AG20443 (cell line): ENCODE measurements around the gene EIF4B.
A peak's percentile ranks its signal among the peaks of the same experiment; 100 is the strongest.
"Not testable (repeated sequence)": the region's sequence is repeated elsewhere in the genome, so short reads cannot be mapped to it uniquely, and the experiment has no call there.

Source experiments
- DNase-seq: peaks from one replicate; pipeline ENCODE4 v3.0.0; 2012; ENCODE audit warnings: low spot score, mixed read lengths

Gene EIF4B, protein sequence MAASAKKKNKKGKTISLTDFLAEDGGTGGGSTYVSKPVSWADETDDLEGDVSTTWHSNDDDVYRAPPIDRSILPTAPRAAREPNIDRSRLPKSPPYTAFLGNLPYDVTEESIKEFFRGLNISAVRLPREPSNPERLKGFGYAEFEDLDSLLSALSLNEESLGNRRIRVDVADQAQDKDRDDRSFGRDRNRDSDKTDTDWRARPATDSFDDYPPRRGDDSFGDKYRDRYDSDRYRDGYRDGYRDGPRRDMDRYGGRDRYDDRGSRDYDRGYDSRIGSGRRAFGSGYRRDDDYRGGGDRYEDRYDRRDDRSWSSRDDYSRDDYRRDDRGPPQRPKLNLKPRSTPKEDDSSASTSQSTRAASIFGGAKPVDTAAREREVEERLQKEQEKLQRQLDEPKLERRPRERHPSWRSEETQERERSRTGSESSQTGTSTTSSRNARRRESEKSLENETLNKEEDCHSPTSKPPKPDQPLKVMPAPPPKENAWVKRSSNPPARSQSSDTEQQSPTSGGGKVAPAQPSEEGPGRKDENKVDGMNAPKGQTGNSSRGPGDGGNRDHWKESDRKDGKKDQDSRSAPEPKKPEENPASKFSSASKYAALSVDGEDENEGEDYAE

DNA sequence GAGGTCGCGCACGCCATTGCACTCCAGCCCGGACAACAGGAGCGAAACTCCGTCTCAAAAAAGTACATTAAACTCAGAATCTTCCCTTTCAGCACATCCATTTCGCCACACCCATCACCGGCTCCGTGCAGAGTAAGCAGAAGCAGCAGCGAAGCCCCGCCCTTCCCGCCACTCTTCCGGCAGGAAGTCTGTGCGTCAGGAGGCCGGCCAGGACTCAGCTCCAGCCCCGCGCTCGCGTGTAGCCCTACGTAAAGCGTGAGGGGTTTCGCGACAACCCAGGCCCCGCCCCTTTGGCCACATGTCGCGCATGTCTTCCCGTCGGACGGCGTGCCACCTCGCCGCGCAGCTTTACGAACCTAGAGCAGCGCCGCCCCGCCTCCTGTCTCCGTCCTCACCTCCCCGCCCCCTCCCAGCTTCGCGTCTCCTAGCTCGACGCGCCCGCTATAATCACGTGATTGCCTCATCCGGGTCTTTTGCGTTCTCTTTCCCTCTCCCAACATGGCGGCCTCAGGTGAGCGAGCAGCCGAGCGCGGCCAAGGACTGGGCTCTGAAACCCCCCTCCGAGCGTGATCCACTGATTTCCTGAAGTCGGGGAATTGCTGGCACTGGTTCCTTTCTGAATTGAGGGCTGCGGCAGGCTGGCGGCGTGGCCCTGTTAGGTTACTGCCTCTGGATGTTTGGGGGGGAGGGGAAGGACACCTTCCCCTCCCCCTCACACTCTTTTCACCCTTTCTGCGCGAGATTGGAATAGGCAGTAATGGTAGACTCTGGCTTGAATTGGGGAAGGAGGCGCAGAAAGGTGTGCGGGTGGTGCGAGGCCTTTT lies at the start of gene EIF4B:
EIF4B (plus strand) TSS at position 471 of the 824 bp plus-strand sequence; CDS start at position 499, 28 bp downstream.
- peak; percentile 99 for DNase-seq

DNA sequence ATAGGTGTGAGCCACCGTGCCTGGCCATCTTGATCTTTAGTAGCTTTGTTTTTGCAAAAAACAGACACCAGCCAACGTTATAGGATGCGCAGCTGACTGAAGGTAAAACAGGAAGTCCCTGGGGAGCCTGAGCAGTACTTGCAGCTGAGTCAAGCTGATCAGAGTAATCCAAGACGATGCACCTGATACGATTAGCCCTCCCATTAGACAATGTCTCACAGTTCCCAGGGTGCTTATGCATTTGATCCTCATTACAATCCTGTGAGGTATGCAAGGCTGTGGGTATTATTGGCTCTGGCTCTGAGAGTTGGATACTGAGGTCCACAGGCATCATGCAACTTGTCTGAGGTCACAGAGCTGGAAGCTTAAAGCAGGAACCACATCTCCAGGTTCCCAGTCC lies 49.3 kb upstream of the EIF4B start:
- DNase-seq, result no peak

DNA sequence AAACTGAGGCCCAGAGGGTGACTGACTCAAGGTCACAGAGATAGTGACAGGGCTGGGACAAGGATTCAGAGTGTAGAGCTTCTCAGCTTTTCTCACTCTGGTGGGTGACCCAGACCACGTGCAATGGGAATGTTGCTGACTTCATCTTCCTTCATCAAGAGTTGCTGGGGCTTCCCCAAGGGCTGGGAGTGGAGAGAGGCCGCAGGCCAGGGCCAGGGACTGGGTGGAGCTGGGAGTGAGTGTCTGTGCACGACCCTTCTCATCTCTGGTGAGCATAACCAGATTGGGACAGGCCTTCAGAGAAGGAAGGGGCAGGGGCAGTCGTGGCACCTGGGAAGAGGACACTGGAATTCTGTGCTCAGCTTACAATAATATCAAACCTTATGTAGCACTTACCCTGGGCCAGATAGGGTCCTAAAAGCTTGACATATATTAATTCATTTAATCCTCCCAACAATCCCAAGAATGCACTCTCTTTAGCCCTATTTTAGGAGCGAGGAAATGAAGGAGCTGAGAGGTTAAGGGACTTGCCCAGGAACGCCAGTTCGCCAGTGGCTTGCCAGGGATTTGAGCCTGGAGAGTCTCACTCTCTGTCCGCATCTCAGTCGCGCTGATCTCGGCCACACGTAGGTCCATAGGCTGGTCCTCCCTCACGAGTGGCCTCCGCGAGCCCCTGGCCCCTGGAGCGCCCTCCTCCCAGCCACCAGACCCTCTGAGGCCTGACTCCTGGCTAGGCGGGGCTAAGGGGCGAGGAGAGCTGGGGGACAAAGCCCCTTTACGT lies 41.5 kb upstream of the EIF4B start:
- peak; percentile 8 for DNase-seq

DNA sequence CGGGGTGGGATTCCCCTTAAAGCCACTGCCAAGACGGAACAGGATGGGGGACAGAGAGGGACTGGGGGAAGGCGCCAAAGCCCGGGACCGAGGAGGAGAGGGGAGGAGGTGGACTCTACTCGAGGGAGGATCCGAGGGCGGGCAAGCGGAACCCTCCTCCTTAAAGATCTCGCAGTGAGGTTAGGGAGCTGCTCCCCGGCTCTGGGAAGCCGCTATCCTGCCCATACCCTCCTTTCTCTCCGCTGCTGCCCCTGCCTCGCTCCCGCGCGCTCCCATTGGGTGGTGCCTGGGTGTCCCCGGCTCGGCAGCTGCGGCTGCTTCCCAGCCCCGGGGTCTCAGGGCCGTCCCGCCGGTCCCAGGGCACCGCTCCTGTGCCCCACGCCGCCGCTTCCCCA lies 40.9 kb upstream of the EIF4B start:
- DNase-seq, result peak; percentile 70

DNA sequence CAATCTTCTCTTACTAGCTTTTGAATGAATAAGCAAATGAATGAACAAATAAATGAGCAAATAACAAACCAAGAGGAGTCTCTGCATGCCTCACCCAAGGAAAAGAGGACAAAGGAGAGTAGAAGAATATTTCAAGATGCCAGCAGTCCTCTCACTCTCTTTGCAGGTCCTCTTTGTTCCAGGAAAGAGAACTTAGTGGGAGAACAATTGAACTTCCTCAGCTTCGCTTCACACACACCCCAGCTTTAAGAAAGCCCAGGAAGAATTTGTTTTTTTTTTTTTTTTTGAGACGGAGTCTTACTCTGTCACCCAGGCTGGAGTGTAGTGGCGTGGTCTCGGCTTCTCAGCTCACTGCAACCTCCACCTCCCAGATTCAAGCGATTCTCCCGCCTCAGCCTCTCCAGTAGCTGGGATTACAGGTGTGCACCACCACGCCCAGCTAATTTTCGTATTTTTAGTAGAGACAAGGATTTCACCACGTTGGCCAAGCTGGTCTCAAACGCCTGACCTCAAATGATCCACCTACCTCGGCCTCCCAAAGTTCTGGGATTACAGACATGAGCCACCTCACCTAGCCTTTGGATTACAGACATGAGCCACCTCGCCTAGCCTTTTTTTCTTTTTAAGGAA lies 37.0 kb upstream of the EIF4B start:
- DNase-seq, result no peak

DNA sequence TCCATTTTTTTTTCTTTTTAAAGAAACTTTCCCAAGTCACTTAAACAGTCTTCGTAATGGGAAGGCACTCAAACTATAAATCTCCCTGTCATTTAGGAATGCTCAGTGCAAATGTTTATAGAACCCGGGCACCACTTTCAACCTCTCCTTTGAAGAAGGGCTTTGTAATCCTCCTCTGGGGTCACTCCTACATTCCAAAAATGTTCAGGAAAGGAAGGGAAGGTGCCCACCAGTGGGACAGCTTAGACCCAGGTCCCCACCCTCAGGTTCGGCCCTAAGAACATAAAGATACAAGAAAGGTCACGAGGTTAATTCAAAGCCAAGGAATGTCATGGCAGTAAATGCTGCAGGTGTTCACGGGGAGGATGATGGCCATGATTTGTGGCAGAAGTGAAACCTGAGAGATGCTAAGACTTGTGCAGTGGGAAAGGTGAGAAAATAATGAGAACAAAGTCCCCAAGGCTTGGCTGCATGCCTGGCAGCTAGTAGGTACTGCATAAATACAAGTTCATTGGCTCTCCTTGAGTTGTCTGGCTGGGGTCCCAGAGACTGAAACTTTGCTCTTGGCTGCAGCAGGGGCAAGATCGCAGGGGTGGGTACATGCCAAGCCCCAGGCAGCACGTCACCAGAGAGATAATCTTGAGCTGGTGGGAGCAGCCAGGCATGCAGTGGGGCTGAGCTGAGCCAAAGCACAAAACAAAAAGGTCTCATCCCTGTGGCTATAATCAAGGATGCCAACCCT lies 36.3 kb upstream of the EIF4B start:
- DNase-seq, result peak; percentile 3

DNA sequence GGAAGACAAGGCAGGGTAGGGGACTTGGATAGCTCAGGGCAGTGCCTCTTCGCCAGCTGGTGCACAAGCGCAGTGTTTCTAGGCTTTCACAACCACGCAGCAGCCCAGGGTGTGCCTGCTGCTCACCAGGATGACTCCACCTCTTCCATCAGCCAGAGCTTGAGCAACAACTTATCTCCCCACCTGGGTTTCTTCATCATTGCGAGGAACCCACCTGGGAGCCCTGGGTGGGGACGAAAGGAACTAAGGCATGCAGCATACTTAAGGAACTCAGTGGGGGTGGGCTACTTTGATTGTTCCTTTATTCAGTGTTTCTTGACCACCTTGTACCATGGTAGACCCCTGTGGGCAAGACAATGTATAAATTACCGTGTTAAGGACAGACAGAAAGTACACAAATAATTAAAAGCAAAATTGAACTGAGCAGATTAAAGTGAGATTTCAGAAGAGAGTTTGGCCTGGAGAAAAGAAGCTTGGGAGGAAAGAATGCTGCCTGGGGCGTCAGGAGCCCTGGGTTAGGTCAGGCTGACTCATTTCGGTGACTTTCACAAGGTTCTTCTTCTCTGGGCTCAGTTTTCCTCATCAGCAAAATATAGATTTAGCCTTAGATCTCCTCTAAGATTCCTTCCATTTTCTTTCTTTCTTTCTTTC lies 34.5 kb upstream of the EIF4B start:
- peak; percentile 87 for DNase-seq

- no peak for DNase-seq
Observed at GRCh38 chr12:52975204-52975603, 31.1 kb upstream of the EIF4B start.

DNA sequence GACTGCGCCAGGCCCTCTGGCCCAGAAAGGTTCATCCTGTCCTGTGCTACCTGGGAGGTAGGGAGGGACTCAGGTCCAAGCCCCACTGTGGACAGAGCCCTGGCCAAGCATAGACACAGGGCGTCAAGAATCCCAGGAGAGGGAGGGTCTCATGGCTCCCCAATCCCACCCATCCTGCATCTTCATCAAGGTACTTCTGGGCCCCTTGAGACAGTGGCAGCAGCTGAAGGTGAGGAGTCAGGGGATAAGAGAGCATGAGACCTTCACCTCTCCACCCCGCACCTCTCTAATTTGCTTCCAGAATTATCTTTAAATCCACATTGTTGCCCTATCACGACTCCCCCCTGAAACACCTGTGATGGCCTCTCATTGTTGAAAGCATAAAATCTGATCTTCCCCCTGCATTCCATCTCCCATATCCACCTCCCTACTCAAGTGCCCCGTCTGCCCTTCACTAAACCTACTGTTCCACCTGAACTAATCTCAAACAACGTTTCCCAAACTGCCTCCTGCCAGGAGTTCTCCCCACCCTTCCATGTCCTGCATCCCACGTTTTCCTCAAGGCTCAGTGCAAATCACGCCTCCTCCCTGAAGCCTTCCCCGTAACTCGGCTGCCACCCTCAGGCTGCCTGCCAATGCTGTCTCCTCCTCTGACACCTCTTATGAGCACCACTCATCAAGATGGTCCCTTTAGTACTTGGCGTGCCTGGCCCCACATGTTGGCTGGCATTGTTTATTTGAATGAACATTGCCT lies 30.3 kb upstream of the EIF4B start:
- DNase-seq, result no peak

DNA sequence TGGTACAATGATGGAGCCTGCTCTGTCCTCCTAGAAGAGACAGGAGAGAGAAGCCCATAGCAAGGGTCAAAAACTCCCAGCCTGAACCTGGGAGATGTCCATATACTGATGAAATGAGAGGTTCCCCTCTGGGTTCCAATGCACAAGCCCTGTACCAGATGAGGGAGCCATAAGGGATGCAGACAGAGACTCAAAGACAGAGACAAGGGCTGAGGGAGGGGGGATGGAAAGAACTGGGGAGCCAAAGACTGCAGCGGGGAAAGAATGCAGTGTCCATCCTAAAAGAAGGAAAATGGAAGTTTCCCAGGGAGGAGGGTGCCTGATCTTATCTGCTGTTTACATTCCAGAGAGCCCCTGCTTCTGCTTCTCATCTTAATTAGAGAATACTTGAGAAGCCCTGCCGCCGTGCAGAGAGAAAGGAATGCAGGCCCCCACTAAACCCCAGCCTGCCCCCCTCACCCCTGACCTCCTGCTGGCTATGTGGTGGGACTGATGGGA lies 29.6 kb upstream of the EIF4B start:
- DNase-seq, result peak; percentile 42

DNA sequence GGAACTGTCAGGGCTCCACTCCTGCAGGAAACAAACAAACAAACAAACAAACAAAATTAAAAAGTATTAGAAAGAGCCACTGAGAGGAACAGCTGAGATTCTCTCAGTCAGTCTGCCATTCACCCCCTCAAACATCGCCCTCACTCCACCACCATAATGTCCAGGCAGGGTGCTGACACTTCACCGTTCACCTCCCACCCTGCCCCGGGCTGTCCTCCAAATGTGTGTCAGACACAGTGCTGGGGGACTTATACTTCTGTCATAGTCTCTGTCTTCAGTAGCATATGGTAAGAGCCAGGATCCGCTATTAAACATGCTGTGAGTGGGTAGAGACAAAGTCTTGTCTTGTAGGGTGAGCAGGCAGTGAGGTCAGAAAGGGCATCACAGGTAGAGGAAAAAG lies 29.1 kb upstream of the EIF4B start:
- no peak for DNase-seq

DNA sequence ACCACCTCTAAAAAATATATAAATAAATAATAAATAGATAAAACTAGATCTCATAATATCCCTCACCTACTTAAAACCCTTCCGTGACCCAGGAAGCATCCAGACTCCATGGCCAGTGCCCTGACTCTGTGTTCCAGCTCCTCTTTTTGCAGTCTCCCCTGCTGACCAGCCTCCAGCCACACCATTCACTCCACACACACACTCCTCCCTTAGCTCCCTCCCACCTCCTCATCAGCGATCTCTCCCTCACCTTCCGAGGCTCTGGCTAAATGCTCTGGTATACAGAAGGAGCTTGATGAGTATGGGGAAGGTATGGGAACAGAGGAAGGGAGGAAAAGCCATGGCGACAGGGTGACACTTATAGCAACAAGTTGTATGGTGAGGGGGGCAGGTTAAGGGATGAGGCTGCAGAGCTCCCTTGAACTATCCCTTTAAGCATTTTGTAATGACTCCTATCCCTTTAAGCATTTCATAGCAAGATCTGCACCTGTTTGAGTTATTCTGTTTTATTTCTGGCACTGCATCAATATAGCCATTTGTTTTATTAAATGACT lies 26.1 kb upstream of the EIF4B start:
- DNase-seq, result no peak

DNA sequence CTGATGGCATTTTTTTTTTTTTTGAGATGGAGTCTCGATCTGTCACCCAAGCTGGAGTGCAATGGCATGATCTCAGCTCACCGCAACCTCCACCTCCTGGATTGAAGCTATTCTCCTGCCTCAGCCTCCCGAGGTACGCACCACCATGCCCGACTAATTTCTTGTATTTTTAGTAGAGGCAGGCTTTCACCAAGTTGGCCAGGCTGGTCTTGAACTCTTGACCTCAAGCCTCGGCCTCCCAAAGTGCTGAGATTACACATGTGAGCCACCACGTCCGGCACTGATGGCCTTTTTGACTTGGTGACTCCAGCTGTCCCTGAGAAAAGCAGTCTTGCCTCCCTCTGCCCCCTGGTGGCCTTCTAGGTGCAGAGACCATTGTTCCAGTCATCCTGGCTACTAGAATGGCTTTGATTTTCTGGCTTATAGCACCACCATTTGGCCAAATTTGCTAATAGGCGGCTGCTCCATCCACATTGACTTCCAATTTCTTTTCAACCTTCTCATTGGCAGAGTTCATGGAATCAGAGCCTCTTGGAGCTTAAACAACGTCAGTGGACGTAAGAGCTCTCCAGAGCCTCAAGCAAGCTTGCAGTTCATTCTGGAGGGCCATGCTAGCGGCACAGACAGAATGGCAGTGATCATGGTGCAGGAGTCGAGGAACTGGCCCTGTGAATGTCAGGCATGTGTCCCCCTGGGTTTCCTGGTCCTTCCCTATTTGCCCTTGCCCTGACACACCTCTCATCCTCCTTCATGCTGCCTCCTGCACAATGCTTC lies 25.4 kb upstream of the EIF4B start:
- DNase-seq, result peak; percentile 89

DNA sequence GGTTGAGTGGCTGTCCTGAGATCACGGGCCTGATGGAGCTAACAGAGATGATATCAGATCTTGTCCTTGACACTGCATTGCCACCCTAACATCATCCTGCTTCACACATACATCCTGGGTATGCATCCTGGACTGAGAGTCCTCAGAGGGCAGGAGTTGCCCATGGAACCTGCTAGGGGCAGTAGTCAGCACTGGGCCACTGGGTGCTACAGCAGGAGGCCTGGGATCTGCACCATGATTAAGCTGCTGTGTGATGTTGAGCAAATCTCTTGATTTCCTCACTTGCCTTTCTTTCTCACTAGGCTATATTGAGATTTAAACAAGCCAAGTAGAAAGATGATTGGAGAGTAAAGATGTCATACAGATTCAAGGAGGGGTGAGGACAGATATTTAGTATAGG lies 22.1 kb upstream of the EIF4B start:
- DNase-seq, result no peak

GRCh38 chr12:52988898-52989297 lies 17.4 kb upstream of the EIF4B start:
- no peak for DNase-seq

- DNase-seq, result peak; percentile 55
Observed at GRCh38 chr12:52990206-52990605, 16.1 kb upstream of the EIF4B start.

DNA sequence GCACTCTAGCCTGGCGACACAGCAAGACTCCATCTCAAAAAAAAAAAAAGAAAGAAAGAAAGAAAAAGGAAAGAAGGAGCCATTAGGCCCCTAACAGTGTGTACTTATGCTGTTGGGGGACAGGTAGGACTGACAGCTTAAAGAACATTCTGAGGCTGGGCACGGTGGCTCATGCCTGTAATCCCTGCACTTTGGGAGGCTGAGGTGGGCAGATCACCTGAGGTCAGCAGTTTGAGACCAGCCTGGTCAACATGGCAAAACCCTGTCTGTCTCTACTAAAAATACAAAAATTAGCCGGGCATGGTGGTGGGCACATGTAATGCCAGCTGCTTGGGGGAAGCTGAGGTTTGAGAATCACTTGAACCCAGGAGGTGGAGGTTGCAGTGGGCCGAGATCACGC lies 14.0 kb upstream of the EIF4B start:
- not testable (repeated sequence) for DNase-seq
